SK-N-SH treated with all-trans-retinoic acid at 6 μM for 48 hours (cell line): ENCODE measurements around the gene RPUSD4.
"Not testable (repeated sequence)": the region's sequence is repeated elsewhere in the genome, so short reads cannot be mapped to it uniquely, and the experiment has no call there.

Experiments used
- ATAC-seq: fragments of 200-7000 bp; cut with Tn5 transposase; 3 replicates; pipeline ENCODE4 v1.9.1; 2020; ENCODE audit warnings: mild to moderate bottlenecking, moderate library complexity
- BACH2 ChIP-seq: fragments of 250-450 bp; sonication (Bioruptor Pico); IDR thresholded peaks from 2 replicates; pipeline ENCODE4 v1.9.0; 2021; ENCODE audit warnings: mild to moderate bottlenecking, borderline replicate concordance
- CSDC2 ChIP-seq: fragments of 250-450 bp; sonication (Bioruptor Pico); IDR thresholded peaks from 2 replicates; pipeline ENCODE4 v1.5.0; 2020; ENCODE audit warnings: mild to moderate bottlenecking, moderate library complexity
- GLIS3 ChIP-seq: fragments of 250-450 bp; sonication (Bioruptor Pico); IDR thresholded peaks from 2 replicates; pipeline ENCODE4 v1.5.0; 2020; ENCODE audit warnings: mild to moderate bottlenecking, moderate library complexity
- ISL1 ChIP-seq: fragments of 250-450 bp; sonication (Bioruptor Pico); IDR thresholded peaks from 2 replicates; pipeline ENCODE4 v2.1.2; 2022; ENCODE audit warnings: mild to moderate bottlenecking, moderate library complexity
- OSR1 ChIP-seq: fragments of 250-450 bp; sonication (Bioruptor Pico); IDR thresholded peaks from 2 replicates; pipeline ENCODE4 v1.8.0; 2022; ENCODE audit warnings: moderate library complexity, mild to moderate bottlenecking, inconsistent platforms
- PPARA ChIP-seq: fragments of 250-450 bp; sonication (Bioruptor Pico); IDR thresholded peaks from 2 replicates; pipeline ENCODE4 v1.5.0; 2020; ENCODE audit warnings: mild to moderate bottlenecking, borderline replicate concordance
- RARB ChIP-seq: fragments of 250-450 bp; sonication (Bioruptor Pico); IDR thresholded peaks from 2 replicates; pipeline ENCODE4 v1.8.0; 2021; ENCODE audit warnings: mild to moderate bottlenecking, moderate library complexity
- SNAI2 ChIP-seq: fragments of 250-450 bp; sonication (Bioruptor Pico); IDR thresholded peaks from 2 replicates; pipeline ENCODE4 v1.5.0; 2020; ENCODE audit warnings: mild to moderate bottlenecking, moderate library complexity
- TOX ChIP-seq: fragments of 250-450 bp; sonication (Bioruptor Pico); IDR thresholded peaks from 2 replicates; pipeline ENCODE4 v1.8.0; 2021; ENCODE audit warnings: mild to moderate bottlenecking, moderate library complexity, borderline replicate concordance
- ZC3H10 ChIP-seq: fragments of 250-450 bp; sonication (Bioruptor Pico); IDR thresholded peaks from 2 replicates; pipeline ENCODE4 v1.5.1; 2021; ENCODE audit warnings: mild to moderate bottlenecking, moderate library complexity
- ZFP3 ChIP-seq: fragments of 250-450 bp; sonication (Bioruptor Pico); IDR thresholded peaks from 2 replicates; pipeline ENCODE4 v1.5.0; 2020; ENCODE audit warnings: mild to moderate bottlenecking, moderate library complexity
- ZFP30 ChIP-seq: fragments of 450-650 bp; formaldehyde crosslinking; IDR thresholded peaks from 2 replicates; pipeline ENCODE4 v1.5.0; 2022; ENCODE audit warnings: mild to moderate bottlenecking, moderate library complexity
- ZNF565 ChIP-seq: fragments of 450-650 bp; formaldehyde crosslinking; conservative IDR thresholded peaks from 2 replicates; pipeline ENCODE4 v1.5.0; 2020; ENCODE audit warnings: low read depth, mild to moderate bottlenecking, moderate library complexity
- ZNF70 ChIP-seq: fragments of 450-650 bp; formaldehyde crosslinking; IDR thresholded peaks from 2 replicates; pipeline ENCODE4 v1.5.0; 2020; ENCODE audit warnings: mild to moderate bottlenecking, moderate library complexity
- ZNF8 ChIP-seq: fragments of 450-650 bp; formaldehyde crosslinking; IDR thresholded peaks from 2 replicates; pipeline ENCODE4 v1.5.0; 2020; ENCODE audit warnings: mild to moderate bottlenecking, moderate library complexity
- TF ChIP-seq, protein P1 (sequence below): fragments of 250-450 bp; sonication (Bioruptor Pico); IDR thresholded peaks from 2 replicates; pipeline ENCODE4 v1.5.1; 2021; ENCODE audit warnings: mild to moderate bottlenecking, moderate library complexity
- TF ChIP-seq, protein P2 (sequence below): fragments of 250-450 bp; sonication (Bioruptor Pico); IDR thresholded peaks from 2 replicates; pipeline ENCODE4 v1.5.1; 2020; ENCODE audit warnings: low read depth, mild to moderate bottlenecking, moderate library complexity
- TF ChIP-seq, protein P3 (sequence below): fragments of 250-450 bp; sonication (Bioruptor Pico); IDR thresholded peaks from 2 replicates; pipeline ENCODE4 v1.5.0; 2020; ENCODE audit warnings: mild to moderate bottlenecking, moderate library complexity

Gene RPUSD4

DNA sequence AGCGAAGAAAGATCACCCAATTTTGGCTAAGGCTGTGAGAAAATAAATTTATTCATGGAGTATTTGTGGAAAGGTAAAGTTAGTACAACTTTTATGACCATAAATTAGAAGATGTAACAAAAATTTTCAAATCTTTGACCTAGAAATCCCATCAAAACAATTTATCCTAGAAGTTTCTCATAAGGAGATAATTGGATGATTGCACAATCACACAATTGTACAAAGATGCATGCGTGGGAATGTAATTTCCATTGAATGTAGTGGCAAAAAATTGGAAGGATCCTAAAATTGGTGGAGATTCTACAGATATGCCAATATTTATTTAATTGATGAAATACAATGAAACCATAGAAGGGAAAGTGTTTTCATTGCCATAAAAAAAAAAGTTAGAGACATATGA lies 45.7 kb upstream of the RPUSD4 start (continued):
- TF ChIP-seq, protein P1, sequence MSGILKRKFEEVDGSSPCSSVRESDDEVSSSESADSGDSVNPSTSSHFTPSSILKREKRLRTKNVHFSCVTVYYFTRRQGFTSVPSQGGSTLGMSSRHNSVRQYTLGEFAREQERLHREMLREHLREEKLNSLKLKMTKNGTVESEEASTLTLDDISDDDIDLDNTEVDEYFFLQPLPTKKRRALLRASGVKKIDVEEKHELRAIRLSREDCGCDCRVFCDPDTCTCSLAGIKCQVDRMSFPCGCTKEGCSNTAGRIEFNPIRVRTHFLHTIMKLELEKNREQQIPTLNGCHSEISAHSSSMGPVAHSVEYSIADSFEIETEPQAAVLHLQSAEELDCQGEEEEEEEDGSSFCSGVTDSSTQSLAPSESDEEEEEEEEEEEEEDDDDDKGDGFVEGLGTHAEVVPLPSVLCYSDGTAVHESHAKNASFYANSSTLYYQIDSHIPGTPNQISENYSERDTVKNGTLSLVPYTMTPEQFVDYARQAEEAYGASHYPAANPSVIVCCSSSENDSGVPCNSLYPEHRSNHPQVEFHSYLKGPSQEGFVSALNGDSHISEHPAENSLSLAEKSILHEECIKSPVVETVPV (CRISPR knock-in tag) = no peak
- no peak for TF ChIP-seq ZFP3 (CRISPR knock-in tag)
- TF ChIP-seq BACH2 (CRISPR knock-in tag) = no peak

DNA sequence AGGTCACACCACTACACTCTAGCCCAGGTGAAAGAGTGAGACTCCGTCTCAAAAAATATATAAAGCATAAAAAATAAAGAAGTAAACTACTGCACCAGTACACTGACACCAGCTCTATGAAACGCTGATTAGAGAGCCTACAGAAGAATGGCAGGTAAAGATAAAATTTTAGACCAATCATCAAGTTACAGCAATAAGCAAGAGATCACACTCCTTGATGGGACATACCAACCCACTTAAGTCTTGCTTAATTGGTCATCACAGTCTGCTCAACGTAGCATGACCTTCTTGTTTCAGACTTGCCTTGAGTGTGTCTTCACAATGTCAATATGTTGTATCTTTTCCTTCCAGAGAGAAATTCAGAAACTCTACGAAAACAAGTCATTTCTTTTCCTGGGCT lies 44.8 kb upstream of the RPUSD4 start:
- ATAC-seq = no peak
- TF ChIP-seq, protein P2, sequence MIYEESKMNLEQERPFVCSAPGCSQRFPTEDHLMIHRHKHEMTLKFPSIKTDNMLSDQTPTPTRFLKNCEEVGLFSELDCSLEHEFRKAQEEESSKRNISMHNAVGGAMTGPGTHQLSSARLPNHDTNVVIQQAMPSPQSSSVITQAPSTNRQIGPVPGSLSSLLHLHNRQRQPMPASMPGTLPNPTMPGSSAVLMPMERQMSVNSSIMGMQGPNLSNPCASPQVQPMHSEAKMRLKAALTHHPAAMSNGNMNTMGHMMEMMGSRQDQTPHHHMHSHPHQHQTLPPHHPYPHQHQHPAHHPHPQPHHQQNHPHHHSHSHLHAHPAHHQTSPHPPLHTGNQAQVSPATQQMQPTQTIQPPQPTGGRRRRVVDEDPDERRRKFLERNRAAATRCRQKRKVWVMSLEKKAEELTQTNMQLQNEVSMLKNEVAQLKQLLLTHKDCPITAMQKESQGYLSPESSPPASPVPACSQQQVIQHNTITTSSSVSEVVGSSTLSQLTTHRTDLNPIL (CRISPR knock-in tag) = no peak
- TF ChIP-seq ZFP3 (CRISPR knock-in tag) (no peak), ISL1 (CRISPR knock-in tag) (no peak), ZNF565 (CRISPR knock-in tag) (no peak), ZC3H10 (CRISPR knock-in tag) (no peak), RARB (CRISPR knock-in tag) (no peak), GLIS3 (CRISPR knock-in tag) (no peak), PPARA (no peak), CSDC2 (CRISPR knock-in tag) (no peak), OSR1 (CRISPR knock-in tag) (no peak), ZFP30 (CRISPR knock-in tag) (no peak), BACH2 (CRISPR knock-in tag) (no peak)
- TF ChIP-seq, protein P3, sequence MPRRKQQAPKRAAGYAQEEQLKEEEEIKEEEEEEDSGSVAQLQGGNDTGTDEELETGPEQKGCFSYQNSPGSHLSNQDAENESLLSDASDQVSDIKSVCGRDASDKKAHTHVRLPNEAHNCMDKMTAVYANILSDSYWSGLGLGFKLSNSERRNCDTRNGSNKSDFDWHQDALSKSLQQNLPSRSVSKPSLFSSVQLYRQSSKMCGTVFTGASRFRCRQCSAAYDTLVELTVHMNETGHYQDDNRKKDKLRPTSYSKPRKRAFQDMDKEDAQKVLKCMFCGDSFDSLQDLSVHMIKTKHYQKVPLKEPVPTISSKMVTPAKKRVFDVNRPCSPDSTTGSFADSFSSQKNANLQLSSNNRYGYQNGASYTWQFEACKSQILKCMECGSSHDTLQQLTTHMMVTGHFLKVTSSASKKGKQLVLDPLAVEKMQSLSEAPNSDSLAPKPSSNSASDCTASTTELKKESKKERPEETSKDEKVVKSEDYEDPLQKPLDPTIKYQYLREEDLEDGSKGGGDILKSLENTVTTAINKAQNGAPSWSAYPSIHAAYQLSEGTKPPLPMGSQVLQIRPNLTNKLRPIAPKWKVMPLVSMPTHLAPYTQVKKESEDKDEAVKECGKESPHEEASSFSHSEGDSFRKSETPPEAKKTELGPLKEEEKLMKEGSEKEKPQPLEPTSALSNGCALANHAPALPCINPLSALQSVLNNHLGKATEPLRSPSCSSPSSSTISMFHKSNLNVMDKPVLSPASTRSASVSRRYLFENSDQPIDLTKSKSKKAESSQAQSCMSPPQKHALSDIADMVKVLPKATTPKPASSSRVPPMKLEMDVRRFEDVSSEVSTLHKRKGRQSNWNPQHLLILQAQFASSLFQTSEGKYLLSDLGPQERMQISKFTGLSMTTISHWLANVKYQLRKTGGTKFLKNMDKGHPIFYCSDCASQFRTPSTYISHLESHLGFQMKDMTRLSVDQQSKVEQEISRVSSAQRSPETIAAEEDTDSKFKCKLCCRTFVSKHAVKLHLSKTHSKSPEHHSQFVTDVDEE (CRISPR knock-in tag) = no peak

DNA sequence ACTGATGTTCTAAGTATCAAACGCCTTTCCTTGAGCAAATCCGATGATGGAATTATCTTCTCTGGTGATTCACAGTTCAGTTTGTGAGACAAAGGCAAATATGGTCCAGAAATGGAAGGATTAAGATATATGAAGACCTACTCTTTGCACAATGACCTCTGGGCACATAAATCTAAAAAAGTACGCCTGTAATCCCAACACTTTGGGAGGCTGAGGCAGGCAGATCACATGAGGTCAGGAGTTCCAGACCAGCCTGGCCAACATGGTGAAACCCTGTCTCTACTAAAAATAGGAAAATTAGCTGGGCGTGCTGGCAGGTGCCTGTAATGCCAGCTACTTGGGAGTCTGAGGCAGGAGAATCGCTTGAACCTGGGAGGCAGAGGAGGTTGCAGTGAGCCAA lies 44.1 kb upstream of the RPUSD4 start:
- not testable (repeated sequence) for ATAC-seq

DNA sequence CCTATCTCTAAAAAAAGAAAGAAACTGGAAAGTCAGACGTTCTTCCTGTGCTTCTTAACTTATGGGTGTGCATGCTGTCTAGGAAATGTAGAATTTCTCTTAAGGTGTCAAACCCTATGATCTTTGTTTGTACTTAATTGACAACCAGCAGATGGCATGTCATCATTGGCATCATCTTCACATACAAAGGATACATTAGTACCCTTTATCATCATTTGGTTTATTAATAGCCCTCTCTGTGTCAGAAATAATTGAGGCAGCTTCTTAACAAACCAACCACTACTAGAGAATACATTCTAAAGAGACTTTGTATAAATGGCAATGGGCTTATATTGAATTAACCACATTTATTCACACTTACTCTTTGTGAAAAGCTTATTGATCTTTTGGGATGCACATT lies 43.4 kb upstream of the RPUSD4 start:
- TF ChIP-seq GLIS3 (CRISPR knock-in tag) (no peak), RARB (CRISPR knock-in tag) (no peak), ZFP3 (CRISPR knock-in tag) (no peak), ISL1 (CRISPR knock-in tag) (no peak), CSDC2 (CRISPR knock-in tag) (no peak), ZNF565 (CRISPR knock-in tag) (no peak), ZNF70 (CRISPR knock-in tag) (no peak), OSR1 (CRISPR knock-in tag) (no peak)
- TF ChIP-seq, protein P1 (CRISPR knock-in tag) = no peak
- TF ChIP-seq, protein P2 (CRISPR knock-in tag) = no peak
- ATAC-seq = no peak

DNA sequence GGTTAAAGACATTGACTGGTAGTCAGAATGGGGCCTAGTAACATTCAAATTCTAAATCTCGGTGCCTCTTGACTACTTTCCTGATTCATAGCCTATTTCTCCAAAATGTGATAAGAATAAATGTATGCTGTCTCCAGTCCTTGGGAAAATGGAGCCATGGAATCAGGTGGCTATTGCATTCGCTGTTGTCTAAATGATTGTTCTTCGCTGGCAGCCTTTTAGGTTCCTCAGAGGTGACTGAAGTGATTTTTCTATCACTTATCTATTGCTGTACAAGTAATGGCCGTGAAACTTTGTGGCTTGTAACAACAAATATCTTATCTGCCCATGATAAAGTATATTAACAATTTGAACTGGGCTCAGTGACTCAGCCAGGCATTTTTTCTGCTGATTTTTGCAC lies 41.8 kb upstream of the RPUSD4 start:
- TF ChIP-seq TOX (CRISPR knock-in tag) (no peak), ZNF8 (CRISPR knock-in tag) (no peak), SNAI2 (CRISPR knock-in tag) (no peak), CSDC2 (CRISPR knock-in tag) (no peak)
- TF ChIP-seq, protein P1 (CRISPR knock-in tag) = no peak
- ATAC-seq = no peak
